Neural cell (in vitro differentiated cells): ENCODE measurements around the gene HCFC2. TPM values are rescaled to one million over a fixed set of nuclear protein-coding genes. Genes with fewer than 3 reads are reported as not detected.

Experiments
- H2AFZ ChIP-seq: fragments of 200-600, 300-800 bp; sonication (generic), shearing (Covaris generic); 2 replicates; pipeline ENCODE4 v1.6.0; 2014; ENCODE audit warnings: low read depth, mild to moderate bottlenecking, antibody characterized with exemption, low read length, moderate library complexity
- H3F3A ChIP-seq: fragments of 200-600 bp; shearing (Covaris generic); 2 replicates; pipeline ENCODE4 v1.6.1; 2016; ENCODE audit warnings: mild to moderate bottlenecking, moderate library complexity, mixed read lengths, antibody characterized with exemption, low read length; ENCODE audit not compliant: insufficient read depth, poor library complexity, severe bottlenecking
- H3K27ac ChIP-seq: fragments of 200-600, 300-800 bp; sonication (generic), shearing (Covaris generic); 2 replicates; pipeline ENCODE4 v1.5.1; 2014; ENCODE audit warnings: mild to moderate bottlenecking, low read length, moderate library complexity
- H3K27me3 ChIP-seq: fragments of 300-800, 200-600 bp; sonication (generic), shearing (Covaris generic); 2 replicates; pipeline ENCODE4 v1.6.0; 2014; ENCODE audit warnings: mild to moderate bottlenecking, low read depth, low read length, moderate library complexity; ENCODE audit not compliant: insufficient read depth
- H3K36me3 ChIP-seq: fragments of 300-800, 200-600 bp; sonication (generic), shearing (Covaris generic); 2 replicates; pipeline ENCODE4 v1.5.1; 2014; ENCODE audit warnings: mild to moderate bottlenecking, antibody characterized with exemption, low read length, moderate library complexity; ENCODE audit not compliant: insufficient read depth
- H3K4me2 ChIP-seq: fragments of 300-800, 200-600 bp; sonication (generic), shearing (Covaris generic); 2 replicates; pipeline ENCODE4 v1.6.0; 2014; ENCODE audit warnings: mild to moderate bottlenecking, low read length
- H3K4me3 ChIP-seq: fragments of 300-800, 200-600 bp; sonication (generic), shearing (Covaris generic); 2 replicates; pipeline ENCODE4 v1.5.1; 2014; ENCODE audit warnings: mild to moderate bottlenecking, low read length, moderate library complexity
- H3K79me2 ChIP-seq: fragments of 200-600 bp; shearing (Covaris generic); replicated peaks from 2 replicates; pipeline ENCODE4 v1.6.0; 2014; ENCODE audit warnings: mild to moderate bottlenecking, low read length, moderate library complexity; ENCODE audit not compliant: insufficient read depth
- H3K9ac ChIP-seq: fragments of 300-800, 200-600 bp; sonication (generic), shearing (Covaris generic); 2 replicates; pipeline ENCODE4 v1.6.1; 2016; ENCODE audit warnings: mild to moderate bottlenecking, low read length, mixed read lengths
- H3K9me2 ChIP-seq: fragments of 200-600 bp; shearing (Covaris generic); 2 replicates; pipeline ENCODE4 v1.6.1; 2016; ENCODE audit warnings: mild to moderate bottlenecking, low read length, mixed read lengths; ENCODE audit not compliant: insufficient read depth
- H3K9me3 ChIP-seq: fragments of 200-600, 300-800 bp; sonication (generic), shearing (Covaris generic); 2 replicates; pipeline ENCODE4 v1.6.1; 2016; ENCODE audit warnings: mild to moderate bottlenecking, mixed run types, low read length, moderate library complexity, mixed read lengths
- H4K20me1 ChIP-seq: fragments of 200-600 bp; shearing (Covaris generic); 2 replicates; pipeline ENCODE4 v1.6.1; 2016; ENCODE audit warnings: mild to moderate bottlenecking, mixed run types; ENCODE audit not compliant: insufficient read depth
- CTCF ChIP-seq: fragments of 450-650 bp; IDR thresholded peaks from 2 replicates; pipeline ENCODE4 v1.5.1; 2014; ENCODE audit warnings: antibody characterized with exemption, mild to moderate bottlenecking, moderate library complexity; ENCODE audit not compliant: poor library complexity, severe bottlenecking
- EP300 ChIP-seq: fragments of 450-650 bp; conservative IDR thresholded peaks from 2 replicates; pipeline ENCODE4 v1.6.1; 2014; ENCODE audit warnings: antibody characterized with exemption, mild to moderate bottlenecking, moderate library complexity; ENCODE audit not compliant: poor library complexity, severe bottlenecking
- EZH2 ChIP-seq: fragments of 200-600, 300-800 bp; shearing (Covaris generic), sonication (generic); IDR thresholded peaks from 2 replicates; pipeline ENCODE4 v1.6.1; 2014; ENCODE audit warnings: antibody characterized with exemption, low read length, borderline replicate concordance, mild to moderate bottlenecking; ENCODE audit not compliant: insufficient read depth, poor library complexity, severe bottlenecking
- MXI1 ChIP-seq: fragments of 450-650 bp; conservative IDR thresholded peaks from 2 replicates; pipeline ENCODE4 v1.6.1; 2014; ENCODE audit warnings: antibody characterized with exemption, mild to moderate bottlenecking; ENCODE audit not compliant: poor library complexity, severe bottlenecking
- POLR2AphosphoS5 ChIP-seq: IDR thresholded peaks from 2 replicates; pipeline ENCODE4 v1.6.1; 2012
- RAD21 ChIP-seq: fragments of 450-650 bp; conservative IDR thresholded peaks from 2 replicates; pipeline ENCODE4 v1.6.1; 2014; ENCODE audit warnings: antibody characterized with exemption, mild to moderate bottlenecking, moderate library complexity
- REST ChIP-seq: IDR thresholded peaks from 2 replicates; pipeline ENCODE4 v1.6.1; 2012; ENCODE audit warnings: borderline replicate concordance
- SMC3 ChIP-seq: fragments of 450-650 bp; conservative IDR thresholded peaks from 2 replicates; pipeline ENCODE4 v1.6.1; 2014; ENCODE audit warnings: antibody characterized with exemption, mild to moderate bottlenecking, moderate library complexity; ENCODE audit not compliant: poor library complexity
- TAF1 ChIP-seq: IDR thresholded peaks from 2 replicates; pipeline ENCODE4 v1.6.1; 2012; ENCODE audit warnings: low read depth
- polyA plus RNA-seq: library from polyadenylated mRNA; depleted of rRNA; stranded (reverse); fragments of >200 nt; gene quantifications from 2 replicates; pipeline ENCODE4 v1.2.3, GENCODE V29; 2014

Gene HCFC2
- polyA plus RNA-seq, 1 donor from 2014 or later, result 62.4 TPM

GRCh38 chr12:104097954-104098353 lies 33.6 kb downstream of the HCFC2 start:
- H3K9ac ChIP-seq, result no peak overlapping the region
- no peaks in the 10 kb centered on the region for H3K79me2 ChIP-seq
- H3K9me2 ChIP-seq, result no peaks in the 10 kb centered on the region
- H3K27me3 ChIP-seq, result no peaks in the 10 kb centered on the region
- no peak overlapping the region for H3K27ac ChIP-seq
- no peaks in the 10 kb centered on the region for H3F3A ChIP-seq
- H4K20me1 ChIP-seq, result no peaks in the 10 kb centered on the region
- TF ChIP-seq MXI1 (no peak), POLR2AphosphoS5 (no peak), REST (no peak), CTCF (no peak), RAD21 (no peak), TAF1 (no peak), SMC3 (no peak), EP300 (no peak), EZH2 (no peak)
- H3K9me3 ChIP-seq, result no peaks in the 10 kb centered on the region
- H3K4me3 ChIP-seq, result no peak overlapping the region
- peaks cover 27% of the 10 kb centered on the region for H3K36me3 ChIP-seq
- H2AFZ ChIP-seq, result no peak overlapping the region
- no peak overlapping the region for H3K4me2 ChIP-seq

- Histone ChIP-seq H3K4me2 (no peak overlapping the region), H3K9me2 (no peaks in the 10 kb centered on the region), H3K9ac (no peak overlapping the region), H3F3A (no peaks in the 10 kb centered on the region), H4K20me1 (no peaks in the 10 kb centered on the region), H3K36me3 (peaks cover 4% of the 10 kb centered on the region), H3K4me3 (no peak overlapping the region), H3K27ac (no peak overlapping the region), H3K79me2 (no peaks in the 10 kb centered on the region), H3K9me3 (no peaks in the 10 kb centered on the region), H2AFZ (no peak overlapping the region), H3K27me3 (no peaks in the 10 kb centered on the region)
- TF ChIP-seq CTCF, result no peak
- TF ChIP-seq EZH2, result no peak
- TF ChIP-seq TAF1, result no peak
- no peak for TF ChIP-seq SMC3
- TF ChIP-seq MXI1, result no peak
- no peak for TF ChIP-seq EP300
These were observed 41.1 kb downstream of the HCFC2 start for GRCh38 chr12:104105461-104105860.
